Kidney (tissue), 14 donors: Measurements from ENCODE around the gene GRIN2A. TPM values are rescaled to one million over a fixed set of nuclear protein-coding genes. Genes with fewer than 3 reads are reported as not detected.

Experiments used
- DNase-seq, 5 donors: peaks; one replicate each; pipeline ENCODE4 v3.0.0-alpha.2; 2013 to 2020
- FAIRE-seq: peaks from 2 replicates; lab custom pipeline; 2012; peaks lifted over from hg19 to GRCh38; lab: Jason Lieb, UNC
- H3K27ac ChIP-seq, 2 donors: one replicate each; pipeline ENCODE4 v1.7.0; 2013; ENCODE audit warnings: low read depth in 2 of 2, low read length in 2 of 2, inconsistent platforms in 1 of 2
- H3K27me3 ChIP-seq: one replicate; pipeline ENCODE4 v1.7.1; 2013; ENCODE audit warnings: low read length, inconsistent platforms; ENCODE audit not compliant: control insufficient read depth, insufficient read depth
- H3K36me3 ChIP-seq, 3 donors: one replicate each; pipeline versions ENCODE4 v1.7.0 to v1.7.1; 2013; ENCODE audit warnings: low read length in 3 of 3, control low read depth in 1 of 3, inconsistent platforms in 1 of 3; ENCODE audit not compliant: insufficient read depth in 3 of 3, control insufficient read depth in 2 of 3
- H3K4me1 ChIP-seq, 3 donors: one replicate each; pipeline versions ENCODE4 v1.7.0 to v1.7.1; 2013; ENCODE audit warnings: low read length in 3 of 3, inconsistent platforms in 1 of 3, low read depth in 1 of 3; ENCODE audit not compliant: control insufficient read depth in 2 of 3, insufficient read depth in 2 of 3
- H3K4me3 ChIP-seq, 3 donors: one replicate each; pipeline versions ENCODE4 v1.7.0 to v1.8.1; 2013; ENCODE audit warnings: low read length in 3 of 3, control low read depth in 1 of 3, inconsistent platforms in 1 of 3
- H3K9ac ChIP-seq, 3 donors: one replicate each; pipeline versions ENCODE4 v1.7.0 to v1.7.1; 2013; ENCODE audit warnings: low read length in 3 of 3, control low read depth in 1 of 3, inconsistent platforms in 1 of 3
- H3K9me3 ChIP-seq, 3 donors: one replicate each; pipeline versions ENCODE4 v1.7.0 to v1.7.1; 2013; ENCODE audit warnings: low read length in 3 of 3, control low read depth in 1 of 3, inconsistent platforms in 1 of 3; ENCODE audit not compliant: control insufficient read depth in 2 of 3, insufficient read depth in 1 of 3
- intact Hi-C: fragments of 100-400 bp; cut with DNase I; formaldehyde crosslinking; loops from one replicate; pipeline ENCODE4 v1.11.1; 2022
- polyA plus RNA-seq: library from polyadenylated mRNA; stranded (reverse); fragments of 350-450 nt; fragmentation: Illumina TruSeq; extraction: RNeasy Lipid Tissue Mini Kit (QIAGEN cat#74804); gene quantifications from one replicate; pipeline ENCODE4 v1.2.3, GENCODE V29; 2014; ENCODE audit warnings: low read depth, low replicate concordance; ENCODE audit not compliant: insufficient read depth
- total RNA-seq: library from RNA; stranded (reverse); fragmentation: NEBNext Ultra II Directional; extraction: Animal tissue kit (Norgen Biotek cat#: 25700); gene quantifications from one replicate; pipeline ENCODE4 v1.2.1, GENCODE V29; 2021
- TF ChIP-seq, protein P1 (sequence below): IDR thresholded peaks from 3 replicates; pipeline ENCODE4 v1.5.1; 2012; ENCODE audit warnings: mild to moderate bottlenecking, moderate library complexity, borderline replicate concordance; ENCODE audit not compliant: insufficient read depth; ENCODE audit errors: extremely low read depth
- donor health status: control.
- donor health status: control.
- donor health status: control.
- donor health status: control.
- donor health status: control.
- donor health status: DM: yes; HTN: yes; CAD: no.
- donor health status: Normal renal cell carcinoma (clear cell type).

The GRIN2A gene
- total and polyA plus RNA-seq, 2 donors from 2014 or later = 0.28 to 6.5 TPM

DNA sequence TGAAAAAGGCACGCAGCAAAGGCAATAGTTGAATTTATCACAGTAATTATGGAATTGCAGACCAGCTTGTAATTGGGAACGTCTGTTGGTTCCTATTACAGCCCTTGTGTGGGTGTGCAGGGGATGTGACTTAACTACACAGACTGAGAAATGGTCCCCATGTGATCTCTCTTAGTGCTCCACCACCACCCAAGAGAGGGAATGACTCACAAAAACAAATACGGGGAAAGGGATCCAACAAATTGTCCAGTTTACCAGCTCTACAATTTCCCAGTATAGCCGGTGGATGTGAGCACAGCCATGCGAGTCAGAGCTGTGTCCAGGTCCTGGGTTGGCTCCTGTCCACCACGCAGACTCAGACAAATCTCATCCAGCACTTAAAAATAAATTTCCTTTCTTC, 337.9 kb downstream of the GRIN2A start:
- TF ChIP-seq, protein P1, sequence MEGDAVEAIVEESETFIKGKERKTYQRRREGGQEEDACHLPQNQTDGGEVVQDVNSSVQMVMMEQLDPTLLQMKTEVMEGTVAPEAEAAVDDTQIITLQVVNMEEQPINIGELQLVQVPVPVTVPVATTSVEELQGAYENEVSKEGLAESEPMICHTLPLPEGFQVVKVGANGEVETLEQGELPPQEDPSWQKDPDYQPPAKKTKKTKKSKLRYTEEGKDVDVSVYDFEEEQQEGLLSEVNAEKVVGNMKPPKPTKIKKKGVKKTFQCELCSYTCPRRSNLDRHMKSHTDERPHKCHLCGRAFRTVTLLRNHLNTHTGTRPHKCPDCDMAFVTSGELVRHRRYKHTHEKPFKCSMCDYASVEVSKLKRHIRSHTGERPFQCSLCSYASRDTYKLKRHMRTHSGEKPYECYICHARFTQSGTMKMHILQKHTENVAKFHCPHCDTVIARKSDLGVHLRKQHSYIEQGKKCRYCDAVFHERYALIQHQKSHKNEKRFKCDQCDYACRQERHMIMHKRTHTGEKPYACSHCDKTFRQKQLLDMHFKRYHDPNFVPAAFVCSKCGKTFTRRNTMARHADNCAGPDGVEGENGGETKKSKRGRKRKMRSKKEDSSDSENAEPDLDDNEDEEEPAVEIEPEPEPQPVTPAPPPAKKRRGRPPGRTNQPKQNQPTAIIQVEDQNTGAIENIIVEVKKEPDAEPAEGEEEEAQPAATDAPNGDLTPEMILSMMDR = no peak

DNA sequence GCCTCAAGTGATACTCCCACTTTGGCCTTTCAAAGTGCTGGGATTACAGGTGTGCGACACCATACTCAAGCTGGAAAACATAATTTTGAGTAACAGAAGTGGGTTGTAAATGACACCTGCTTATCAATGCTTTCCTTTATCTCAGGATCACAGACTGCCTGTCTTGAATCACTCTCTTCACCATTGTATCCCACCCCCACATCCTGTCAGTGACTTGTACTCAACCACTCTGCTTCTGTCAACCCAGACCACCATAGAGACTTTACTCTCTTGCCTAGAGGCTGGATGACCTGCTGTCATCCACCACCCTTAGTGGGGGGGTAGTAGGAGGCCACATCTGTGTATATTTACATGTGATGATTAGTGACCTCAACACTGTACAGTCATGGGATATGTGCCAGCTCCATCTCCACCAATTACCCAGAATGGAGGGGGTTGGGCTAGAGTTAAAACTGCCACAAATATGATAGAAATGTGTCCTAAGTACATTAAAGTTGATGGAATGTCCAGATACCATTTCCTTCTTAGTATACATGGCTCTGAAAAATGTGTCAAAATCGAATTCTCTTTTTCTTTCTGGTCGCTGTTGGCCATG, 338.7 kb downstream of the GRIN2A start:
- FAIRE-seq = no peak

More for the DNA sequence above, 337.9 kb downstream of the GRIN2A start:
- FAIRE-seq = no peak
- H3K4me1 ChIP-seq = no peaks in the 10 kb centered on the region
- no peak for DNase-seq
- H3K27me3 ChIP-seq = no peaks in the 10 kb centered on the region
- no peak overlapping the region for H3K9ac ChIP-seq
- H3K4me3 ChIP-seq = no peak overlapping the region
- intact Hi-C loops = no loop called here
- H3K36me3 ChIP-seq = no peaks in the 10 kb centered on the region
- H3K9me3 ChIP-seq = no peaks in the 10 kb centered on the region
- no peak overlapping the region for H3K27ac ChIP-seq

DNA sequence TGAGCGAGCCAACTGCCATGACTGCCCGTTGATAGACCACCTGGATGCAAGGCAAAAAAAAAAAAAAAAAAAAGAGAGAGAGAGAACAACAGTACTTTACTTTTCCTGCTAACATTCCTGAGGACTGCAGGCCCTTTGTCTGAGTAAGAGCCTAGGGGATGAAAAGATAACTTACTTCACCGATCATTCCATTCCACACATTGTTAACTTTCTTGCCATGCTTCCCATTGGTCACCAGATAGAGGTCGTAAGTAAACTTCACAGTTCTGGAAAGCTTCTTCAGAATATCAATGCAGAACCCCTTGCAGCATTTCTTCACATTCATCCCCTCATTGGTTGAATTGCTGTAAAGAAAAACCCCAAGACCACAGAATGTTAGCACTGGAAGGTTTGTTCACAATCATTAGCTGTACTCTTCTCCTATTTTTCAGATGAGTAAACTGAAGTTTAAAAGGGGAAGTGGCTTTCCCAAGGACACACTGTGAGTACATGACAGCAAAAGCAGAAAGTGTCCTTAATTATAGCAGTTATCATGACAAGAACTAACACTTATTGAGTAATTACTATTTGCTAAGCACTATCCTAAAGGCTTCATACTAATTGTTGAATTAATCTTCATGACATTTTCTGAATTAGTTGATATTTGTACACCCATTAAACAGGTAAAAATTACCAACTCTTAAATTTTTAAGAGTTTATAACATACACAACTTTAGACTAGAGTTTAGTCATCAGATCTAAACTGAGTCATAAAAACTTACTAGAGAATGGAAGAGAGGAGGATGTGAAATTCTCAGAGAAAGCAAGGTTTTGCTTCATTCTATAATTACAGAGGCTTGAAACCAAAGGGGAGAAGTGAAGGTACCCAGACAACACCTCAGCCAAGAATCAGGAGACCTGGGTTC, 341.2 kb downstream of the GRIN2A start:
- no peak overlapping the region for H3K4me3 ChIP-seq
- no peaks in the 10 kb centered on the region for H3K9me3 ChIP-seq
- TF ChIP-seq, protein P1 = no peak
- H3K27me3 ChIP-seq = no peaks in the 10 kb centered on the region
- intact Hi-C loops = no loop called here
- no peak for FAIRE-seq
- H3K4me1 ChIP-seq = no peaks in the 10 kb centered on the region
- no peaks in the 10 kb centered on the region for H3K36me3 ChIP-seq
- H3K9ac ChIP-seq = no peak overlapping the region
- no peak overlapping the region for H3K27ac ChIP-seq
- DNase-seq = no peak

More for the DNA sequence above, 338.7 kb downstream of the GRIN2A start:
- H3K27me3 ChIP-seq = no peaks in the 10 kb centered on the region
- intact Hi-C loops = no loop called here
- no peaks in the 10 kb centered on the region for H3K4me1 ChIP-seq
- H3K27ac ChIP-seq = no peak overlapping the region
- no peaks in the 10 kb centered on the region for H3K36me3 ChIP-seq
- TF ChIP-seq, protein P1 = no peak
- no peak for DNase-seq
- H3K9me3 ChIP-seq = no peaks in the 10 kb centered on the region
- no peak overlapping the region for H3K4me3 ChIP-seq
- no peak overlapping the region for H3K9ac ChIP-seq
